OCI-LY3 (cell line): ENCODE data around the gene CSF2RB.

Experiments
- EZH2phosphoT487 ChIP-seq: fragments of 200-600 bp; shearing (Covaris generic); IDR thresholded peaks from 2 replicates; pipeline ENCODE4 v1.6.1; 2018; ENCODE audit warnings: antibody characterized with exemption, mixed run types, low read depth
- TF ChIP-seq, protein P1 (sequence below): fragments of 200-600, 300-600 bp; sonication (generic); IDR thresholded peaks from 2 replicates; pipeline ENCODE4 v1.5.1; 2014; ENCODE audit warnings: antibody characterized with exemption, low read length, low read depth

DNA sequence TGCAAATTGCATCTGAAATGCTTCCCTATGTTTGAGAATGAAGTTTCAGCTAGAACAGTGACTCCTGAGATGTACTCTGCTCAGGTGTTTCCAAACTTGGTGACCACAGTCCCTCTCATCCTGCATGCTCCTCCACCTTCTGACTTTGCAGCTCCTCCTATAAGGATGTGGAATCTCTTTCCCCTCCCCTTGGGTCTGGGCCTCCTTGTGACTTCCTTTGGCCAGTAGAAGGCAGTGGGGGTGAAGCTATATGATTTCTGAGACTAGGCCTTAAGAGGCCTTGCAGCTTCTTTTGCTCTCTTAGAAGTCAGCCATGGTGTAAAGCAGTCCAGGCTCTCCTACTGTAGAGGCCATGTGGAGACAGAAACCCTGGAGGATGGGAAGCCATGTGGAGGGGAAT, 50.7 kb downstream of the CSF2RB start:
- TF ChIP-seq, protein P1, sequence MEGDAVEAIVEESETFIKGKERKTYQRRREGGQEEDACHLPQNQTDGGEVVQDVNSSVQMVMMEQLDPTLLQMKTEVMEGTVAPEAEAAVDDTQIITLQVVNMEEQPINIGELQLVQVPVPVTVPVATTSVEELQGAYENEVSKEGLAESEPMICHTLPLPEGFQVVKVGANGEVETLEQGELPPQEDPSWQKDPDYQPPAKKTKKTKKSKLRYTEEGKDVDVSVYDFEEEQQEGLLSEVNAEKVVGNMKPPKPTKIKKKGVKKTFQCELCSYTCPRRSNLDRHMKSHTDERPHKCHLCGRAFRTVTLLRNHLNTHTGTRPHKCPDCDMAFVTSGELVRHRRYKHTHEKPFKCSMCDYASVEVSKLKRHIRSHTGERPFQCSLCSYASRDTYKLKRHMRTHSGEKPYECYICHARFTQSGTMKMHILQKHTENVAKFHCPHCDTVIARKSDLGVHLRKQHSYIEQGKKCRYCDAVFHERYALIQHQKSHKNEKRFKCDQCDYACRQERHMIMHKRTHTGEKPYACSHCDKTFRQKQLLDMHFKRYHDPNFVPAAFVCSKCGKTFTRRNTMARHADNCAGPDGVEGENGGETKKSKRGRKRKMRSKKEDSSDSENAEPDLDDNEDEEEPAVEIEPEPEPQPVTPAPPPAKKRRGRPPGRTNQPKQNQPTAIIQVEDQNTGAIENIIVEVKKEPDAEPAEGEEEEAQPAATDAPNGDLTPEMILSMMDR, result no peak
- TF ChIP-seq EZH2phosphoT487, result no peak
